Measurements from ENCODE around the gene ZBTB24. TPM values are rescaled to one million over a fixed set of nuclear protein-coding genes. Genes with fewer than 3 reads are reported as not detected.

Gene ZBTB24
- total RNA-seq, 4 donors from 2014 or later: 3.0 to 7.8 (median 5.7) TPM

GRCh38 chr6:109445382-109445781 is 37.6 kb downstream of the ZBTB24 start:
- Histone ChIP-seq H3K4me3 (no peak overlapping the region), H3K36me3 (no peaks in the 10 kb centered on the region), H3K4me1 (peaks cover 0 to 19% (median 9%) of the 10 kb centered on the region in 4 donors), H3K9me3 (no peaks in the 10 kb centered on the region), H3K27ac (no peak overlapping the region), H3K27me3 (no peaks in the 10 kb centered on the region)
- in situ Hi-C loops (cut with MboI; ENCODE audit: low pct_ligation_motif_present in 1 of 4, low pct_unique_long_range_greater_than_20kb in 1 of 4, low sequenced_read_pairs in 3 of 4): loop anchor here in 1 of 4 donors (25.0 kb wide), 1 partner anchor 242 kb away; the partner anchor contains the start of genes AK9 and FIG4
- intact Hi-C loops (cut with DNase I; ENCODE audit: low total_unique reads): no loop called here
- TF ChIP-seq CTCF (IDR thresholded peaks at IDR 0.05) (no peak), POLR2A (IDR thresholded peaks at IDR 0.05) (no peak), EP300 (IDR thresholded peaks at IDR 0.05; ENCODE audit: low read depth) (no peak), POLR2AphosphoS5 (IDR thresholded peaks at IDR 0.05) (no peak)
- no peak for DNase-seq
- WGBS, 2 donors (ENCODE audit: low coverage in 1 of 2): 88% methylated on average over 9 of the region's 9 CpGs; no CpG with 5 or more reads in 1 of the 2 donors

GRCh38 chr6:109443425-109443950 is 39.5 kb downstream of the ZBTB24 start:
- WGBS, 2 donors (ENCODE audit: low coverage in 1 of 2): 92% methylated on average over 10 of the region's 10 CpGs; no CpG with 5 or more reads in 1 of the 2 donors
- H3K27ac ChIP-seq: no peak overlapping the region
- in situ Hi-C loops (cut with MboI; ENCODE audit: low pct_ligation_motif_present in 1 of 4, low pct_unique_long_range_greater_than_20kb in 1 of 4, low sequenced_read_pairs in 3 of 4): loop anchor here in 1 of 4 donors (25.0 kb wide), 1 partner anchor 244 kb away; the partner anchor contains the start of genes AK9 and FIG4
- no peaks in the 10 kb centered on the region for H3K9me3 ChIP-seq
- no peaks in the 10 kb centered on the region for H3K27me3 ChIP-seq
- no peak overlapping the region for H3K4me3 ChIP-seq
- intact Hi-C loops (cut with DNase I; ENCODE audit: low total_unique reads): no loop called here
- no peak for DNase-seq
- no peak for TF ChIP-seq POLR2A (IDR thresholded peaks at IDR 0.05)
- no peak for TF ChIP-seq CTCF (IDR thresholded peaks at IDR 0.05)
- TF ChIP-seq EP300 (IDR thresholded peaks at IDR 0.05; ENCODE audit: low read depth): no peak
- TF ChIP-seq POLR2AphosphoS5 (IDR thresholded peaks at IDR 0.05): no peak
- H3K4me1 ChIP-seq: peaks cover 0 to 31% (median 9%) of the 10 kb centered on the region in 4 donors
- H3K36me3 ChIP-seq: no peaks in the 10 kb centered on the region

- 96% methylated on average over 6 of the region's 6 CpGs; no CpG with 5 or more reads in 1 of the 2 donors for WGBS, 2 donors (ENCODE audit: low coverage in 1 of 2)
Measured at GRCh38 chr6:109442393-109442924, 40.6 kb downstream of the ZBTB24 start.

More at GRCh38 chr6:109442393-109442924, 40.6 kb downstream of the ZBTB24 start:
- Histone ChIP-seq H3K4me1 (peaks cover 0 to 31% (median 9%) of the 10 kb centered on the region in 4 donors), H3K9me3 (no peaks in the 10 kb centered on the region), H3K27me3 (no peaks in the 10 kb centered on the region), H3K27ac (no peak overlapping the region), H3K4me3 (no peak overlapping the region), H3K36me3 (no peaks in the 10 kb centered on the region)
- DNase-seq: no peak
- no peak for TF ChIP-seq CTCF (IDR thresholded peaks at IDR 0.05)
- no peak for TF ChIP-seq POLR2AphosphoS5 (IDR thresholded peaks at IDR 0.05)
- TF ChIP-seq POLR2A (IDR thresholded peaks at IDR 0.05): no peak
- TF ChIP-seq EP300 (IDR thresholded peaks at IDR 0.05; ENCODE audit: low read depth): no peak
- intact Hi-C loops (cut with DNase I; ENCODE audit: low total_unique reads) (no loop called here), in situ Hi-C loops (cut with MboI; ENCODE audit: low pct_ligation_motif_present in 1 of 4, low pct_unique_long_range_greater_than_20kb in 1 of 4, low sequenced_read_pairs in 3 of 4) (loop anchor here in 1 of 4 donors (25.0 kb wide), 1 partner anchor 245 kb away; the partner anchor contains the start of genes AK9 and FIG4)

Data from transverse colon (tissue), 4 donors.